Suprapubic skin (tissue), 4 donors: ENCODE results near the gene ALPI. TPM values are rescaled to one million over a fixed set of nuclear protein-coding genes. Genes with fewer than 3 reads are reported as not detected.

Experiments
- DNase-seq, 2 donors: peaks; one replicate each; pipeline ENCODE4 v3.0.0-alpha.2; 2019; ENCODE audit warnings: low spot score in 2 of 2
- H3K27ac ChIP-seq: fragments of 200-600 bp; sonication (generic); one replicate; pipeline ENCODE4 v1.5.1; 2019
- H3K27me3 ChIP-seq: fragments of 200-600 bp; sonication (generic); one replicate; pipeline ENCODE4 v1.5.1; 2019
- H3K36me3 ChIP-seq: fragments of 200-600 bp; sonication (generic); one replicate; pipeline ENCODE4 v1.5.1; 2019
- H3K4me1 ChIP-seq: fragments of 200-600 bp; sonication (generic); one replicate; pipeline ENCODE4 v1.5.1; 2019
- H3K4me3 ChIP-seq: fragments of 200-600 bp; sonication (generic); one replicate; pipeline ENCODE4 v1.5.1; 2019; ENCODE audit warnings: mild to moderate bottlenecking
- H3K9me3 ChIP-seq: fragments of 200-600 bp; sonication (generic); one replicate; pipeline ENCODE4 v1.5.1; 2019
- EP300 ChIP-seq: sonication (generic); formaldehyde crosslinking; IDR thresholded peaks from one replicate; pipeline ENCODE4 v1.6.1; 2017; ENCODE audit warnings: antibody characterized with exemption
- POLR2A ChIP-seq, 2 donors: fragments of 450-650 bp; IDR thresholded peaks; one replicate each; pipeline ENCODE4 v1.6.1; 2017; ENCODE audit warnings: antibody characterized with exemption in 2 of 2, mild to moderate bottlenecking in 2 of 2, moderate library complexity in 2 of 2
- POLR2AphosphoS5 ChIP-seq, 3 donors: sonication (generic); formaldehyde crosslinking; IDR thresholded peaks; one replicate each; pipeline ENCODE4 v1.6.1; 2017; ENCODE audit warnings: antibody characterized with exemption in 3 of 3
- WGBS: methylation state at CpG from one replicate; pipeline ENCODE4 v1.1.5; 2018; 5-methylcytosine and 5-hydroxymethylcytosine counted together
- total RNA-seq, 4 donors: library from RNA; depleted of rRNA; stranded (reverse); fragments of >200 nt; gene quantifications; one replicate each; pipeline ENCODE4 v1.1.0, GENCODE V29; 2016
- TF ChIP-seq, protein P1 (sequence below), 2 donors: fragments of 200-600 bp in 1 of 2; fragments of 450-650 bp in 1 of 2; sonication (generic) in 1 of 2; IDR thresholded peaks; one replicate each; pipeline ENCODE4 v1.5.1; 2016 to 2019; ENCODE audit warnings: antibody characterized with exemption in 2 of 2, mild to moderate bottlenecking in 1 of 2, moderate library complexity in 1 of 2

Gene ALPI
- total RNA-seq, 4 donors from 2014 or later, result not detected

DNA sequence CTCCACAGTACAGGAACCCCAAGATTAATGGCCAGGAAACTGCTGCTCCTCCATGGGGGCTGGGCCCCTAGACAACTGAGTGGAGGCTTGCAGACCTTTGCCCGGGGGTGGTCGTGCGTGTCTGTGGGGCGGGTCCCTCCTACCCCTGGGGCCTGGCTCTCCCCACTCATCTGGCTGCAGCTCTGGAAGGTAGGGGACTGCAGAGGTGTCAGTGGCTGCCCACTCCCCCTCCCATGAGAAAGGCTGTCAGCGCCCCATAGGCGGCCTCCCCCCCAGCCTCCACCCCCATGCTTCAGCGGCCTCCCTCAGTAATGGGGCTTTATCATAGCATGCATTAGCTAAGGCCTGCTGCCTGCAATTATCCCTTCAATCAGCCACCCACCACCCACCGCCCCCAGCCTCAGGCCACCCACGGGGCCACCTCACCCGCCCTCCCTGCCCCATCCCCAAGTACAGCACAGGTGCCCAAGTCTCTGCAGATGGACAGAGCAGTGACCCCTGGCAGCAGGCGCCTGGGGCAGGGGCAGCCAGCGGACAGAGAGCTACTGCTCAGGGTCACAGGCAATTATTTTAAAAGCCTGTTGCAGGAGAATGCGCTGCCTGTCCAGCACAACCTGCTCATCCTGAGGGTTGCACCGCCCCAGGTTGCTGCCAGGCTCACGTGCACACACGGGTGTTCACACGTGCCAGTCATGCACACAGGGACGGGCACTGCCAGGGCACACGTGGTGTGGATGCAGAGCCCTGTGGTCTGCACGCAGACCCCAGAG, 40.7 kb downstream of the ALPI start:
- Histone ChIP-seq H3K4me3 (no peak overlapping the region), H3K4me1 (no peaks in the 10 kb centered on the region), H3K27me3 (peaks cover 25% of the 10 kb centered on the region), H3K9me3 (no peaks in the 10 kb centered on the region), H3K27ac (no peak overlapping the region), H3K36me3 (no peaks in the 10 kb centered on the region)
- WGBS, result 90% methylated on average over 4 of the region's 20 CpGs
- DNase-seq, result no peak
- TF ChIP-seq, protein P1, sequence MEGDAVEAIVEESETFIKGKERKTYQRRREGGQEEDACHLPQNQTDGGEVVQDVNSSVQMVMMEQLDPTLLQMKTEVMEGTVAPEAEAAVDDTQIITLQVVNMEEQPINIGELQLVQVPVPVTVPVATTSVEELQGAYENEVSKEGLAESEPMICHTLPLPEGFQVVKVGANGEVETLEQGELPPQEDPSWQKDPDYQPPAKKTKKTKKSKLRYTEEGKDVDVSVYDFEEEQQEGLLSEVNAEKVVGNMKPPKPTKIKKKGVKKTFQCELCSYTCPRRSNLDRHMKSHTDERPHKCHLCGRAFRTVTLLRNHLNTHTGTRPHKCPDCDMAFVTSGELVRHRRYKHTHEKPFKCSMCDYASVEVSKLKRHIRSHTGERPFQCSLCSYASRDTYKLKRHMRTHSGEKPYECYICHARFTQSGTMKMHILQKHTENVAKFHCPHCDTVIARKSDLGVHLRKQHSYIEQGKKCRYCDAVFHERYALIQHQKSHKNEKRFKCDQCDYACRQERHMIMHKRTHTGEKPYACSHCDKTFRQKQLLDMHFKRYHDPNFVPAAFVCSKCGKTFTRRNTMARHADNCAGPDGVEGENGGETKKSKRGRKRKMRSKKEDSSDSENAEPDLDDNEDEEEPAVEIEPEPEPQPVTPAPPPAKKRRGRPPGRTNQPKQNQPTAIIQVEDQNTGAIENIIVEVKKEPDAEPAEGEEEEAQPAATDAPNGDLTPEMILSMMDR (IDR thresholded peaks at IDR 0.05), result no peak
- no peak for TF ChIP-seq POLR2AphosphoS5 (IDR thresholded peaks at IDR 0.05)

DNA sequence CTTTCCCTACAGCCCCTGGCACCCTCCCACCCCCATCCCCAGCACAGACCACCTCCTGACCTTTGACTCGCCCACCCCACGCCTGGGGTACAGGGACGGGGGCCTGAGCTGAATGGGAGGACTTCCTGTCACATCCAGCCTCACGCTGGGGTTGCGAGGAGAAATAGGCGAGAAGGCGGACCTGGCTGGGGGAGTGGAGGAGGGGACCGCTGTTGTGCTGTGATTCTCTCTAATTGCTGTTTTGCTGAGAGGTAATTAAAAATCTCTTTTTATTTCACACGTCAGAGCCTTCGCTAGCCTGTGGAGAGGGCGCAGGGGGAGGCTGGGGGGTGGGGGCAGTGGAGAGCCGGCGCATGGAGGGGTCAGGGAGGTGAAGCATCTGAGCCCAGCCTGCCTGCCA, 41.4 kb downstream of the ALPI start:
- no peak for DNase-seq
- Histone ChIP-seq H3K27ac (no peak overlapping the region), H3K4me1 (peaks cover 3% of the 10 kb centered on the region), H3K27me3 (peaks cover 32% of the 10 kb centered on the region), H3K9me3 (no peaks in the 10 kb centered on the region), H3K36me3 (no peaks in the 10 kb centered on the region), H3K4me3 (no peak overlapping the region)
- WGBS, result 64% methylated on average over 13 of the region's 13 CpGs
- no peak for TF ChIP-seq POLR2AphosphoS5 (IDR thresholded peaks at IDR 0.05)
- no peak for TF ChIP-seq EP300
- no peak for TF ChIP-seq POLR2A (IDR thresholded peaks at IDR 0.05)
- TF ChIP-seq, protein P1 (IDR thresholded peaks at IDR 0.05), result no peak

DNA sequence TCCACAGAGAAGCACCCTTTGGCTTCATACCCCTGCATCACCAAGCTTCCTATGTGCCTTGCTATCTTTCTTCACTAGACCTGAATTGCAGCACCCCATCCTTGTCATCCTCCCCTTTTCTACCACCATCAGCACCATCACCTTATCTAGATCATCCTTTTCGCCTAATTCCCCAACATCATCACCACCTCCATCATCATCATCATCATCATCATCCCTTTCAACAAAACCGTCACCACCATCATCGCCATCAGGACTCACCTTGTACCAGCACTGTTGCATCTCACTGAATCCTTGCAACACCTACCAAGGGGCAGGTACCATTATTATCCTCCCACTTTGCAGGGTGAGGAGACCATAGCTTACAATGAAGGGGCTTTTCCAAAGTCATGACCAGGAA, 42.5 kb downstream of the ALPI start:
- TF ChIP-seq, protein P1 (IDR thresholded peaks at IDR 0.05), result no peak
- TF ChIP-seq POLR2A (IDR thresholded peaks at IDR 0.05) (no peak), EP300 (no peak), POLR2AphosphoS5 (IDR thresholded peaks at IDR 0.05) (no peak)
- 95% methylated on average over 3 of the region's 3 CpGs for WGBS

DNA sequence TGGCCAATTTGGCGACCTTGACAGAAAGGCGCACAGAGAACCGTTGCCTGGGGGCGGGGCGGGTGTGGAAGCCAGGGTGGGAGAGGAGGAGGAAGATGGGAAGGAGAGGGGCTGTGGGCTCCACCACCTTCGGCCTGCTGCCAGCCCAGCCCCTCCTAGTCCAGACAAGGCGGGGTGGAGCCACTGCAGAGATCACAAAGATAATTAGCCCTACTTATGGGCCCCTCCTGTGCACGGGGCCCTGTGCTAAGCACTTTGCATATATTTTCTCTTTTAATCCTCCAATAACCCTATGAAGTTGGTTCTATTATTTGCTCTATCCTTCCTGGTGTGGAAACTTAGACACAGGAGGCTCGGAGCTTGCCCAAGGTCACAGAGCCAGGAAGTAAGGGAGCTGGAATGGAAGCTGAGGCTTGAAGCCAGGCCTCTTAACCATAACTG, 45.4 kb downstream of the ALPI start:
- TF ChIP-seq EP300, result no peak
- no peak for TF ChIP-seq POLR2A (IDR thresholded peaks at IDR 0.05)
- TF ChIP-seq, protein P1 (IDR thresholded peaks at IDR 0.05), result no peak
- TF ChIP-seq POLR2AphosphoS5 (IDR thresholded peaks at IDR 0.05), result no peak
- H3K9me3 ChIP-seq, result no peaks in the 10 kb centered on the region
- DNase-seq, result no peak
- H3K27me3 ChIP-seq, result peaks cover 64% of the 10 kb centered on the region
- H3K4me3 ChIP-seq, result no peak overlapping the region
- H3K4me1 ChIP-seq, result peaks cover 19% of the 10 kb centered on the region
- no peaks in the 10 kb centered on the region for H3K36me3 ChIP-seq
- H3K27ac ChIP-seq, result no peak overlapping the region
- WGBS, result 68% methylated on average over 9 of the region's 9 CpGs

More for the DNA sequence above, 42.5 kb downstream of the ALPI start:
- no peak for DNase-seq
- H3K9me3 ChIP-seq, result no peaks in the 10 kb centered on the region
- no peak overlapping the region for H3K27ac ChIP-seq
- H3K27me3 ChIP-seq, result peaks cover 40% of the 10 kb centered on the region
- H3K36me3 ChIP-seq, result no peaks in the 10 kb centered on the region
- peaks cover 14% of the 10 kb centered on the region for H3K4me1 ChIP-seq
- H3K4me3 ChIP-seq, result no peak overlapping the region

DNA sequence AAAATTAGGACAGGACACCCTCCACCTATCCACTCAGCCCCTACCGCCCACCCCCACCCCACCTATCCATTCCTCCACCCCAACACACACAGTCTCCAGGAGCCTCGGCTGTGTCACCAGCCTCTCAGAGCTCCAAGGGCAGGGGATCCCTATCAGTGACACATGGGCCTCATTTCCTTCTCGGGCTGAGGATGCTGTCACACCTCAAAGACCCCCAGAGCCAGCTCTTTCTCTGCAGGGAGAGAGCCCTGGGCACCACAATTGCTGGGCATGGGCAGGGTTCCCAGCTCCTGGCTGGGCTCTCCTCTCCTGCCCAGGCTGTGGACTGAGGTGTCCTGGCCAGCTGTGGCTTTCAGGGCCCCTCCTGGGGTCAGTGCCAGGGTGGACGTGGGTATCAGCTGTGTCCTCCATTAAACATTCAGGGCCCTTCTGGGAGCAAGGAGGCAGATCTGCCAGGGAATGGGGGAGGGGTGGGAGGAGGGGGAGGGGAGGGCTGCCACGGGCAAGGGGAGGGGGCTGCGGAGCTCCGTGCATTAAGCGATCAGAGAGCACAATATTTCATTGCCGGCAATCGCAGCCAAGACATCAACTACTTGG, 45.9 kb downstream of the ALPI start:
- 53% methylated on average over 10 of the region's 10 CpGs for WGBS
- H3K36me3 ChIP-seq, result no peaks in the 10 kb centered on the region

More for the DNA sequence above, 45.9 kb downstream of the ALPI start:
- no peak overlapping the region for H3K4me3 ChIP-seq
- H3K27me3 ChIP-seq, result peaks cover 68% of the 10 kb centered on the region
- H3K27ac ChIP-seq, result no peak overlapping the region
- no peak for DNase-seq
- H3K9me3 ChIP-seq, result no peaks in the 10 kb centered on the region
- H3K4me1 ChIP-seq, result peaks cover 19% of the 10 kb centered on the region
- TF ChIP-seq EP300 (no peak), POLR2A (IDR thresholded peaks at IDR 0.05) (no peak), POLR2AphosphoS5 (IDR thresholded peaks at IDR 0.05) (no peak)
- TF ChIP-seq, protein P1 (IDR thresholded peaks at IDR 0.05), result no peak
